PC-3 (cell line): ENCODE results near the gene ZNF106.

Source experiments
- CTCF ChIP-seq: fragments of 300-600 bp; sonication (generic); conservative IDR thresholded peaks from 2 replicates; pipeline ENCODE4 v1.5.1; 2017; ENCODE audit warnings: antibody characterized with exemption, low read depth, mild to moderate bottlenecking, low read length
- EZH2 ChIP-seq: fragments of 300-600 bp; sonication (generic); IDR thresholded peaks from one replicate; pipeline ENCODE4 v1.6.1; 2017; ENCODE audit warnings: antibody characterized with exemption, mild to moderate bottlenecking, low read length; ENCODE audit not compliant: unreplicated experiment
- EZH2phosphoT487 ChIP-seq: fragments of 300-600 bp; sonication (generic); IDR thresholded peaks from 2 replicates; pipeline ENCODE4 v1.6.1; 2018; ENCODE audit warnings: mild to moderate bottlenecking, antibody characterized with exemption, low read length, borderline replicate concordance

GRCh38 chr15:42413920-42414319 is 77.0 kb downstream of the ZNF106 start:
- TF ChIP-seq EZH2phosphoT487 (no peak), EZH2 (no peak), CTCF (no peak)
